Endothelial cell of umbilical vein (primary cell): ENCODE measurements around the gene NCBP1. TPM values are rescaled to one million over a fixed set of nuclear protein-coding genes. Genes with fewer than 3 reads are reported as not detected.
A peak's percentile ranks its signal among the peaks of the same experiment; 100 is the strongest.

Experiments
- BruUV-seq: library from RNA; stranded (reverse); fragments of 400-500 nt; replicated peaks from 2 replicates; lab custom pipeline; 2021; lab: Mats Ljungman, UMichigan
- CTCF ChIA-PET: fragments of 300-600, 350-600 bp; sonication (Branson Sonifier 250); formaldehyde crosslinking; loops from one replicate; lab custom pipeline; 2021; ENCODE audit warnings: antibody characterized with exemption, inconsistent platforms; lab: Charles Lee
- POLR2A ChIA-PET: fragments of 300-600, 350-600 bp; sonication (Branson Sonifier 250); formaldehyde crosslinking; loops from one replicate; lab custom pipeline; 2021; ENCODE audit warnings: antibody characterized with exemption, inconsistent platforms; lab: Charles Lee
- DNase-seq: peaks from one replicate; pipeline ENCODE4 v3.0.0-alpha.2; 2011; ENCODE audit warnings: low read depth, low spot score
- FAIRE-seq: peaks from 2 replicates; lab custom pipeline; 2011; peaks lifted over from hg19 to GRCh38; lab: Jason Lieb, UNC
- H2AFZ ChIP-seq: 2 replicates; pipeline ENCODE4 v1.6.0; 2012; ENCODE audit warnings: low read depth, low read length, control low read depth, inconsistent platforms
- H3K27ac ChIP-seq: 2 replicates; pipeline ENCODE4 v1.5.1; 2011; ENCODE audit warnings: low read depth, mild to moderate bottlenecking, control low read depth, low read length, moderate library complexity; ENCODE audit not compliant: insufficient read depth
- H3K27me3 ChIP-seq, 2 experiments: 2 replicates each; pipeline versions ENCODE4 v1.6.0 to v1.6.1; 2011; ENCODE audit warnings: low read length in 2 of 2, mixed read lengths in 1 of 2; ENCODE audit not compliant: control insufficient read depth in 2 of 2, insufficient read depth in 2 of 2
- H3K36me3 ChIP-seq, 2 experiments: 2 replicates in 1 of 2; 3 replicates in 1 of 2; pipeline ENCODE4 v1.5.1; 2011; ENCODE audit warnings: low read length in 2 of 2, mild to moderate bottlenecking in 1 of 2, moderate library complexity in 1 of 2; ENCODE audit not compliant: control insufficient read depth in 2 of 2, insufficient read depth in 2 of 2; ENCODE audit errors: extremely low read depth in 1 of 2
- H3K4me1 ChIP-seq: 3 replicates; pipeline ENCODE4 v1.5.1; 2011; ENCODE audit warnings: mild to moderate bottlenecking, low read length; ENCODE audit not compliant: control insufficient read depth, insufficient read depth; ENCODE audit errors: extremely low read depth
- H3K4me2 ChIP-seq: 2 replicates; pipeline ENCODE4 v1.6.1; 2011; ENCODE audit warnings: low read length, control low read depth, mixed read lengths; ENCODE audit not compliant: insufficient read depth
- H3K4me3 ChIP-seq, 3 experiments: fragments of 200-600 bp in 1 of 3; sonication (generic), shearing (Covaris generic) in 1 of 3; replicated peaks in 1 of 3; 2 replicates each; pipeline ENCODE4 v1.5.1; 2011 to 2016; ENCODE audit warnings: control low read depth in 3 of 3, low read length in 3 of 3, mild to moderate bottlenecking in 2 of 3, inconsistent platforms in 1 of 3, low read depth in 1 of 3, moderate library complexity in 1 of 3; ENCODE audit not compliant: insufficient read depth in 1 of 3
- H3K79me2 ChIP-seq: 2 replicates; pipeline ENCODE4 v1.6.0; 2012; ENCODE audit warnings: low read length, inconsistent platforms; ENCODE audit not compliant: control insufficient read depth, insufficient read depth
- H3K9ac ChIP-seq: replicated peaks from 2 replicates; pipeline ENCODE3; 2011; ENCODE audit warnings: low read length, control low read depth; ENCODE audit not compliant: insufficient read depth; ENCODE audit errors: extremely low read depth
- H3K9me1 ChIP-seq: replicated peaks from 3 replicates; pipeline ENCODE4 v1.6.0; 2011; ENCODE audit warnings: mild to moderate bottlenecking, low read length; ENCODE audit not compliant: control insufficient read depth, insufficient read depth; ENCODE audit errors: extremely low read depth
- H3K9me3 ChIP-seq: replicated peaks from 2 replicates; pipeline ENCODE4 v1.5.1; 2012; ENCODE audit warnings: low read length, inconsistent platforms; ENCODE audit not compliant: control insufficient read depth, insufficient read depth
- H4K20me1 ChIP-seq: replicated peaks from 2 replicates; pipeline ENCODE3; 2011; ENCODE audit warnings: mild to moderate bottlenecking, low read length; ENCODE audit not compliant: control insufficient read depth, insufficient read depth; ENCODE audit errors: extremely low read depth
- EZH2 ChIP-seq: IDR thresholded peaks from 2 replicates; pipeline ENCODE4 v1.6.1; 2012; ENCODE audit warnings: borderline replicate concordance, low read depth, mild to moderate bottlenecking, moderate library complexity, low read length, inconsistent platforms; ENCODE audit not compliant: severe bottlenecking
- GATA2 ChIP-seq: IDR thresholded peaks from 2 replicates; pipeline ENCODE4 v1.7.0; 2011; ENCODE audit warnings: low read depth, mild to moderate bottlenecking, moderate library complexity, mixed read lengths, low read length; ENCODE audit not compliant: insufficient read length, insufficient read depth
- JUN ChIP-seq: IDR thresholded peaks from 2 replicates; pipeline ENCODE4 v1.6.1; 2011; ENCODE audit warnings: borderline replicate concordance, low read depth; ENCODE audit not compliant: insufficient read length, insufficient read depth
- POLR2A ChIP-seq: IDR thresholded peaks from 2 replicates; pipeline ENCODE4 v1.6.1; 2012; ENCODE audit warnings: low read depth, mild to moderate bottlenecking, control low read depth, low read length
- POLR2AphosphoS5 ChIP-seq: IDR thresholded peaks from 2 replicates; pipeline ENCODE4 v1.6.1; 2012; ENCODE audit warnings: low read depth, mild to moderate bottlenecking, control low read depth, low read length, moderate library complexity; ENCODE audit not compliant: insufficient read depth
- dilution Hi-C: fragments of 300-500 bp; cut with MboI; formaldehyde crosslinking; loops from one replicate; pipeline ENCODE4 v1.15.0; 2019; ENCODE audit warnings: low sequenced_read_pairs; ENCODE audit not compliant: extremely low pct_ligation_motif_present
- intact Hi-C: fragments of 100-400 bp; cut with micrococcal nuclease; formaldehyde crosslinking; loops from one replicate; pipeline ENCODE4 v1.10.0; 2022
- polyA plus RNA-seq, 4 experiments: library from polyadenylated mRNA; depleted of rRNA in 3 of 4; stranded (reverse) in 3 of 4; unstranded in 1 of 4; fragments of >200 nt; gene quantifications; 2 replicates each; pipeline versions ENCODE4 v1.2.1 to v1.2.3, GENCODE V29; 2011 to 2012; ENCODE audit warnings: missing spikeins in 1 of 4
- total RNA-seq: library from RNA; stranded (reverse); gene quantifications from 2 replicates; pipeline ENCODE4 v1.2.3, GENCODE V29; 2021
- TF ChIP-seq, protein P1 (sequence below): IDR thresholded peaks from 2 replicates; pipeline ENCODE4 v1.6.1; 2011; ENCODE audit not compliant: insufficient read depth, insufficient read length
- TF ChIP-seq, protein P2 (sequence below), 2 donors: IDR thresholded peaks; 1 replicate in 1 of 2; 2 replicates in 1 of 2; pipeline ENCODE4 v1.5.1; 2011; ENCODE audit warnings: low read length in 2 of 2, mild to moderate bottlenecking in 2 of 2, moderate library complexity in 2 of 2, control low read depth in 1 of 2, inconsistent platforms in 1 of 2, low read depth in 1 of 2; ENCODE audit not compliant: insufficient read depth in 1 of 2; ENCODE audit errors: extremely low read depth in 1 of 2

Gene NCBP1
- total and polyA plus RNA-seq, 2 donors (not counting 3 experiments of a cell fraction or from before 2014, with no cell fraction given) = 10.9 to 45.3 TPM

DNA sequence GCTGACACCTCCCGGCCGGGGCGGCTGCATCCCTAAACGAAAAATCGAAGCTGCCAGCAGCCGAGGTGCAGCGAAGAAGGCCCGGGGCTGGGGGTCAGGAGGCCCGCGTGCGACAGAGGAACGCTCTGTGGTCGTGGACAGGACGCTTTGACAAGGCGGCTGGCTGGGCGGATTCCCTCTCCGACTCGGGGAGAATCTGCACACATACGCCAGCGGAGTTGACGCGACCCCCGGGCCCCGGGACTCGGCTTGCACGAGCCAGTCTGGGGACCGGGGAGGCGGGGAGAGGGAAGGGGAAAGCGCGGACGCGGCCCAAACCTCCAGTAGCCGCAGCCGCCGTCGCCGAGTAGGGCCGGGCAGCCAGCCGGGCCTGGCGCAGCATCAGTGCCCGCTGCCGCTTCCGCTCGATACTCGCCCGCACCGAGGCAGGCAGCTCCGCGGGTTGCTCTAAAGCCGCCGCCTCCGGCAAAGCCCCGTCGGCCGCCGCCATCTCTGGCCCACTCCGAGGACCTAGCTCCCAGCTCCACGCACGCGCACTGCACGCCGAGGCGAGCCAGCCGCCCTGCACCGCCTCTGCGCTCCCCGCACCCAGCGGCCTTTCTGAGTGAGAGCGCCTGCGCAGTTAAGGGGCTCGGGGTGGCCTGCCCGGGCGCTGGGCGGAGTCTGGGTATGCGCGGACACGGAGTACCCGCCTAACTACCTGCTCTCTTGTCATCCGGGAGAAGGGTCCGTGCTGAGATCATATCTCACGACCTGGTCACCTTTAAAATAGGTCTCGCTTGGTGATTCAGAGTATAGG, 63.4 kb downstream of the NCBP1 start, which contains the start of gene XPA:
Gene XPA (minus strand): TSS at position 538 of the 799 bp plus-strand sequence. CDS start 48 bp downstream, at position 490.
- Histone ChIP-seq H3K9ac (peak within 1 kb of the TSS; percentile 76), H4K20me1 (no peaks in the 10 kb centered on the region), H3K4me1 (peaks cover 30% of the 10 kb centered on the region), H2AFZ (peak within 1 kb of the TSS; percentile 88), H3K9me3 (no peaks in the 10 kb centered on the region), H3K79me2 (peaks cover 37% of the 10 kb centered on the region), H3K4me3 (peak within 1 kb of the TSS; percentile 53 to 91 (median 63)), H3K9me1 (no peaks in the 10 kb centered on the region), H3K27ac (peak within 1 kb of the TSS; percentile 41), H3K27me3 (no peaks in the 10 kb centered on the region), H3K36me3 (peaks cover 0 to 4% of the 10 kb centered on the region in 2 experiments), H3K4me2 (peak within 1 kb of the TSS; percentile 99)
- FAIRE-seq (peak; percentile 87), DNase-seq (peak; percentile 97)
- POLR2A ChIA-PET = no interaction called here
- BruUV-seq = no TSS peak
- intact Hi-C loops = no loop called here
- dilution Hi-C loops = no loop called here
- TF ChIP-seq GATA2 (peak; percentile 13), EZH2 (no peak), POLR2AphosphoS5 (peak; percentile 90), JUN (no peak), POLR2A (peak; percentile 94)
- TF ChIP-seq, protein P1, sequence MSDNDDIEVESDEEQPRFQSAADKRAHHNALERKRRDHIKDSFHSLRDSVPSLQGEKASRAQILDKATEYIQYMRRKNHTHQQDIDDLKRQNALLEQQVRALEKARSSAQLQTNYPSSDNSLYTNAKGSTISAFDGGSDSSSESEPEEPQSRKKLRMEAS = no peak
- TF ChIP-seq, protein P2, sequence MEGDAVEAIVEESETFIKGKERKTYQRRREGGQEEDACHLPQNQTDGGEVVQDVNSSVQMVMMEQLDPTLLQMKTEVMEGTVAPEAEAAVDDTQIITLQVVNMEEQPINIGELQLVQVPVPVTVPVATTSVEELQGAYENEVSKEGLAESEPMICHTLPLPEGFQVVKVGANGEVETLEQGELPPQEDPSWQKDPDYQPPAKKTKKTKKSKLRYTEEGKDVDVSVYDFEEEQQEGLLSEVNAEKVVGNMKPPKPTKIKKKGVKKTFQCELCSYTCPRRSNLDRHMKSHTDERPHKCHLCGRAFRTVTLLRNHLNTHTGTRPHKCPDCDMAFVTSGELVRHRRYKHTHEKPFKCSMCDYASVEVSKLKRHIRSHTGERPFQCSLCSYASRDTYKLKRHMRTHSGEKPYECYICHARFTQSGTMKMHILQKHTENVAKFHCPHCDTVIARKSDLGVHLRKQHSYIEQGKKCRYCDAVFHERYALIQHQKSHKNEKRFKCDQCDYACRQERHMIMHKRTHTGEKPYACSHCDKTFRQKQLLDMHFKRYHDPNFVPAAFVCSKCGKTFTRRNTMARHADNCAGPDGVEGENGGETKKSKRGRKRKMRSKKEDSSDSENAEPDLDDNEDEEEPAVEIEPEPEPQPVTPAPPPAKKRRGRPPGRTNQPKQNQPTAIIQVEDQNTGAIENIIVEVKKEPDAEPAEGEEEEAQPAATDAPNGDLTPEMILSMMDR (IDR thresholded peaks at IDR 0.05; ENCODE audit: extremely low read depth in 1 of 2, insufficient read depth in 1 of 2, low read depth in 1 of 2, low read length in 2 of 2) = no peak
- CTCF ChIA-PET = interaction anchor here (0.9 to 2.0 kb wide), 4 partner anchors 10 to 225 kb away, joined by 3 to 7 read pairs (median 4); partner anchors contain the start of gene TRMO
